ENCODE data around the gene CDH3.

Gene CDH3

DNA sequence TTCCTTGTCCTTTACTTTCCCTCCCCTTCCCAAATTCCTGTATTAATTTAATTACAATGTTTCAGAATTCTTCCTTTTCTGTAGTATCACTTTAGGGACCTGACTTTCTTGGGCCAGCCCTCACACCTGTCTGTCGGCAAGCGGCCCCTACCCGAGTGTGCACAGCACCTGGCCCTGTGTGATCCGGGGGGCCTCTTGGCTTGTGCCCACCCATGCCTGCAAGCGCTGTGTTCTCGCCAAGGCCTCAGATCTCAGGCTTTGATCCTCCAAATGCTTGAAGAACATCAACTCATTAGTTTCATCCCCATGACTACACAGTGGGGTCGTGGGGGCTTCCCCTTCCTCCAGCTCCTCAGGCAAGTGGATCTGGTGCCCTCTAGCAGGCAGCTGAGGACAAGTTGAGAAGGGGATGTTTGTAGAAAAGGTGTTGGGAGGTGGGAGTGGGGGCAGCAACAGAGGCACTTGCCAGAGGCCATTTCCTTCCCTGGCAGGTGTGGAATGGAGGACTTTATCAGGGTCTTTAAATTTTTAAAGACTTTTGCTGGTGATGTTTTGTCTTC lies 15.7 kb upstream of the CDH3 start:
- Histone ChIP-seq H3K79me2 (ENCODE audit: low read length) (no peaks in the 10 kb centered on the region), H3K4me1 (ENCODE audit: low read length) (no peaks in the 10 kb centered on the region), H3K36me3 (replicated peaks; ENCODE audit: insufficient read depth, low read length) (no peaks in the 10 kb centered on the region), H3K9me2 (replicated peaks; ENCODE audit: insufficient read depth, low read length) (no peaks in the 10 kb centered on the region), H3K27me3 (replicated peaks; ENCODE audit: insufficient read depth, low read length) (peaks cover 3% of the 10 kb centered on the region; the same call in 1 of the 2 replicates), H3K4me2 (ENCODE audit: low read depth, low read length) (no peak overlapping the region), H3K9me3 (replicated peaks; ENCODE audit: insufficient read depth, low read length) (no peaks in the 10 kb centered on the region), H3K4me3 (ENCODE audit: low read length) (no peak overlapping the region), H3F3A (ENCODE audit: insufficient read depth, low read length) (no peaks in the 10 kb centered on the region), H3K27ac (ENCODE audit: low read length) (no peak overlapping the region), H3K9ac (ENCODE audit: low read length) (no peak overlapping the region), H2AFZ (ENCODE audit: low read length) (no peak overlapping the region), H4K20me1 (ENCODE audit: insufficient read depth, low read length) (no peaks in the 10 kb centered on the region)
- no peak for DNase-seq
- TF ChIP-seq, protein P1, sequence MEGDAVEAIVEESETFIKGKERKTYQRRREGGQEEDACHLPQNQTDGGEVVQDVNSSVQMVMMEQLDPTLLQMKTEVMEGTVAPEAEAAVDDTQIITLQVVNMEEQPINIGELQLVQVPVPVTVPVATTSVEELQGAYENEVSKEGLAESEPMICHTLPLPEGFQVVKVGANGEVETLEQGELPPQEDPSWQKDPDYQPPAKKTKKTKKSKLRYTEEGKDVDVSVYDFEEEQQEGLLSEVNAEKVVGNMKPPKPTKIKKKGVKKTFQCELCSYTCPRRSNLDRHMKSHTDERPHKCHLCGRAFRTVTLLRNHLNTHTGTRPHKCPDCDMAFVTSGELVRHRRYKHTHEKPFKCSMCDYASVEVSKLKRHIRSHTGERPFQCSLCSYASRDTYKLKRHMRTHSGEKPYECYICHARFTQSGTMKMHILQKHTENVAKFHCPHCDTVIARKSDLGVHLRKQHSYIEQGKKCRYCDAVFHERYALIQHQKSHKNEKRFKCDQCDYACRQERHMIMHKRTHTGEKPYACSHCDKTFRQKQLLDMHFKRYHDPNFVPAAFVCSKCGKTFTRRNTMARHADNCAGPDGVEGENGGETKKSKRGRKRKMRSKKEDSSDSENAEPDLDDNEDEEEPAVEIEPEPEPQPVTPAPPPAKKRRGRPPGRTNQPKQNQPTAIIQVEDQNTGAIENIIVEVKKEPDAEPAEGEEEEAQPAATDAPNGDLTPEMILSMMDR (IDR thresholded peaks at IDR 0.05; ENCODE audit: low read length), result no peak
- no peak for TF ChIP-seq EZH2phosphoT487 (IDR thresholded peaks at IDR 0.05; ENCODE audit: low read length)
- TF ChIP-seq EZH2 (optimal IDR thresholded peaks at IDR 0.05; ENCODE audit: low read depth, low read length), result no peak

DNA sequence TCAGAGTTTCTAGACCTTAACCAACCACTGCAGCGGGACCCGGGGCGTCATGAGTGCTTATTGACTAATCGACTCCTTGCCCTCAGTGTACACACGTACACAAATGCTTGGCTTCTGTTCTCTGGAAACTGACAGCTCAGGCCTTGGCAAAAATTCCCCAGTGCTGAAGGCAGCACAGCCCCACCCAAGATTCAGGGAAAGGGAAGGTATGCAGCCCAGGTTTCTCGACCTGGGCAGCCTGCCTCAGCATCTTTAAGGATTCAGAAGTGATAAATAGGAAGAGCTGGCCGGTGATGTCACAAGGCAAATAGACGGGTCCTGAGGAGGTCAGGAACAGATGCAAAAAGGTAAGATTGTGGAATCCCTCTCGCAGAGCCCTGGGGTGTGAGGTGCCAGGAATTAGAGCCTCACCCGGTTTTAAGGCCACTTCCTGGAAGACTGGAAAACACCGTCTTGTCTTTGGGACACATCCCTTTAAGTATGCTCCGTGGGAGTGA lies 9.0 kb upstream of the CDH3 start:
- H3K27ac ChIP-seq (ENCODE audit: low read length), result no peak overlapping the region
- no peaks in the 10 kb centered on the region for H3K9me2 ChIP-seq (replicated peaks; ENCODE audit: insufficient read depth, low read length)
- no peaks in the 10 kb centered on the region for H3K36me3 ChIP-seq (replicated peaks; ENCODE audit: insufficient read depth, low read length)
- H3K27me3 ChIP-seq (replicated peaks; ENCODE audit: insufficient read depth, low read length), result no peaks in the 10 kb centered on the region
- TF ChIP-seq EZH2phosphoT487 (IDR thresholded peaks at IDR 0.05; ENCODE audit: low read length) (no peak), EZH2 (optimal IDR thresholded peaks at IDR 0.05; ENCODE audit: low read depth, low read length) (no peak)
- TF ChIP-seq, protein P1 (IDR thresholded peaks at IDR 0.05; ENCODE audit: low read length), result no peak
- H3K4me3 ChIP-seq (ENCODE audit: low read length), result no peak overlapping the region
- no peak overlapping the region for H2AFZ ChIP-seq (ENCODE audit: low read length)
- no peaks in the 10 kb centered on the region for H4K20me1 ChIP-seq (ENCODE audit: insufficient read depth, low read length)
- H3K9me3 ChIP-seq (replicated peaks; ENCODE audit: insufficient read depth, low read length), result no peaks in the 10 kb centered on the region
- H3K9ac ChIP-seq (ENCODE audit: low read length), result no peak overlapping the region
- no peaks in the 10 kb centered on the region for H3K4me1 ChIP-seq (ENCODE audit: low read length)
- DNase-seq, result no peak
- H3K79me2 ChIP-seq (ENCODE audit: low read length), result no peaks in the 10 kb centered on the region
- H3K4me2 ChIP-seq (ENCODE audit: low read depth, low read length), result no peak overlapping the region
- no peaks in the 10 kb centered on the region for H3F3A ChIP-seq (ENCODE audit: insufficient read depth, low read length)

DNA sequence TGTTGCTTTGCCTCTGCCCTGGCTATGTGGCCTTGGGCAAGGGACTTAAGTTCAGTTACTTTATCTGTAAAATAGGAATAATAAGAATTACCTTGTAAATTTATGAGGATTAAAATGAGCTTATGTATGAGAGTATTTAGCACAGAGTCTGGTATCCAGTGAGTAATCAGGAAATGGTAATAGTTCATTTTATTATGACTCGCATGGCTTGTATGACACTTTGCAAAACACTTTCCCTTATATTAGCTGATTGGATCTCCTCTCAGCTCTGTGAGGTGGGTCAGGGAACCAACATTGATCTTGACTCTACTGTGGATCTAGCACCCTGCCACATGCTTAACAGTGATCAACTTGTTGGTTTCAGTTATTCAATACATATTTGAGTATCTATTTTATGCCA lies 8.3 kb upstream of the CDH3 start:
- no peak overlapping the region for H3K4me2 ChIP-seq (ENCODE audit: low read depth, low read length)
- no peak overlapping the region for H3K27ac ChIP-seq (ENCODE audit: low read length)

More for the DNA sequence above, 8.3 kb upstream of the CDH3 start:
- H3K9me2 ChIP-seq (replicated peaks; ENCODE audit: insufficient read depth, low read length), result no peaks in the 10 kb centered on the region
- H3K4me1 ChIP-seq (ENCODE audit: low read length), result no peaks in the 10 kb centered on the region
- no peaks in the 10 kb centered on the region for H3K36me3 ChIP-seq (replicated peaks; ENCODE audit: insufficient read depth, low read length)
- DNase-seq, result no peak
- no peak overlapping the region for H3K4me3 ChIP-seq (ENCODE audit: low read length)
- no peaks in the 10 kb centered on the region for H3F3A ChIP-seq (ENCODE audit: insufficient read depth, low read length)
- H3K9ac ChIP-seq (ENCODE audit: low read length), result no peak overlapping the region
- no peaks in the 10 kb centered on the region for H3K9me3 ChIP-seq (replicated peaks; ENCODE audit: insufficient read depth, low read length)
- no peaks in the 10 kb centered on the region for H3K27me3 ChIP-seq (replicated peaks; ENCODE audit: insufficient read depth, low read length)
- H2AFZ ChIP-seq (ENCODE audit: low read length), result no peak overlapping the region
- H4K20me1 ChIP-seq (ENCODE audit: insufficient read depth, low read length), result no peaks in the 10 kb centered on the region
- H3K79me2 ChIP-seq (ENCODE audit: low read length), result no peaks in the 10 kb centered on the region
- TF ChIP-seq EZH2phosphoT487 (IDR thresholded peaks at IDR 0.05; ENCODE audit: low read length) (no peak), EZH2 (optimal IDR thresholded peaks at IDR 0.05; ENCODE audit: low read depth, low read length) (no peak)
- TF ChIP-seq, protein P1 (IDR thresholded peaks at IDR 0.05; ENCODE audit: low read length), result no peak

All from MM.1S (cell line).